Astrocyte (in vitro differentiated cells and primary cell): ENCODE data around the gene FAM120B. TPM values are rescaled to one million over a fixed set of nuclear protein-coding genes. Genes with fewer than 3 reads are reported as not detected.

Experiments
- DNase-seq: peaks from one replicate; pipeline ENCODE4 v3.0.0-alpha.2; 2010; ENCODE audit warnings: low read depth
- FAIRE-seq: peaks from 2 replicates; lab custom pipeline; 2011; peaks lifted over from hg19 to GRCh38; lab: Jason Lieb, UNC
- H2AFZ ChIP-seq: 2 replicates; pipeline ENCODE4 v1.6.0; 2012; ENCODE audit warnings: low read depth, low read length, inconsistent platforms
- H3K27ac ChIP-seq: 2 replicates; pipeline ENCODE4 v1.5.1; 2011; ENCODE audit warnings: low read depth, low read length, inconsistent platforms
- H3K27me3 ChIP-seq: 2 replicates; pipeline ENCODE4 v1.6.0; 2011; ENCODE audit warnings: low read length, inconsistent platforms; ENCODE audit not compliant: insufficient read depth
- H3K36me3 ChIP-seq: 2 replicates; pipeline ENCODE4 v1.5.1; 2011; ENCODE audit warnings: low read length, inconsistent platforms; ENCODE audit not compliant: insufficient read depth
- H3K4me1 ChIP-seq: 2 replicates; pipeline ENCODE4 v1.5.1; 2011; ENCODE audit warnings: low read length, inconsistent platforms; ENCODE audit not compliant: insufficient read depth
- H3K4me2 ChIP-seq: 2 replicates; pipeline ENCODE4 v1.6.0; 2012; ENCODE audit warnings: low read length, inconsistent platforms
- H3K4me3 ChIP-seq: 2 replicates; pipeline ENCODE4 v1.5.1; 2011; ENCODE audit warnings: low read depth, mild to moderate bottlenecking, low read length, inconsistent platforms; ENCODE audit not compliant: insufficient read depth
- H3K79me2 ChIP-seq: 2 replicates; pipeline ENCODE4 v1.6.0; 2012; ENCODE audit warnings: mild to moderate bottlenecking, low read length, inconsistent platforms; ENCODE audit not compliant: insufficient read depth
- H3K9ac ChIP-seq: 2 replicates; pipeline ENCODE4 v1.6.0; 2012; ENCODE audit warnings: mild to moderate bottlenecking, low read length, inconsistent platforms
- H3K9me3 ChIP-seq: 2 replicates; pipeline ENCODE4 v1.5.1; 2012; ENCODE audit warnings: low read depth, mild to moderate bottlenecking, low read length, inconsistent platforms; ENCODE audit not compliant: insufficient read depth
- H4K20me1 ChIP-seq: 2 replicates; pipeline ENCODE4 v1.6.0; 2012; ENCODE audit warnings: low read length, inconsistent platforms; ENCODE audit not compliant: insufficient read depth
- H3K27ac Mint-ChIP-seq: one replicate; pipeline ENCODE4 v1.8.0; 2021; ENCODE audit warnings: mild to moderate bottlenecking, mixed read lengths; ENCODE audit not compliant: unreplicated experiment
- H3K27me3 Mint-ChIP-seq: one replicate; pipeline ENCODE4 v1.8.0; 2021; ENCODE audit warnings: low read depth, mixed read lengths; ENCODE audit not compliant: unreplicated experiment
- H3K36me3 Mint-ChIP-seq: one replicate; pipeline ENCODE4 v1.8.0; 2021; ENCODE audit warnings: low read depth, mixed read lengths; ENCODE audit not compliant: unreplicated experiment
- H3K4me1 Mint-ChIP-seq: one replicate; pipeline ENCODE4 v1.8.0; 2021; ENCODE audit warnings: low read depth, mixed read lengths; ENCODE audit not compliant: unreplicated experiment
- H3K4me3 Mint-ChIP-seq: one replicate; pipeline ENCODE4 v1.8.0; 2021; ENCODE audit warnings: mild to moderate bottlenecking, moderate library complexity, mixed read lengths; ENCODE audit not compliant: unreplicated experiment
- H3K9me3 Mint-ChIP-seq: one replicate; pipeline ENCODE4 v1.8.0; 2021; ENCODE audit warnings: mild to moderate bottlenecking, mixed read lengths; ENCODE audit not compliant: unreplicated experiment
- CTCF ChIP-seq: IDR thresholded peaks from 2 replicates; pipeline ENCODE4 v1.5.1; 2011; ENCODE audit warnings: low read depth, mild to moderate bottlenecking, inconsistent platforms, low read length, moderate library complexity; ENCODE audit not compliant: insufficient read depth
- EZH2 ChIP-seq: IDR thresholded peaks from 2 replicates; pipeline ENCODE4 v1.6.1; 2012; ENCODE audit warnings: mild to moderate bottlenecking, low read length, inconsistent platforms; ENCODE audit not compliant: insufficient read depth
- total RNA-seq: library from RNA; stranded (reverse); gene quantifications from 2 replicates; pipeline ENCODE4 v1.2.1, GENCODE V29; 2021

Gene FAM120B
- total RNA-seq, 1 donor from 2014 or later, result 29.8 TPM

- no peak for TF ChIP-seq EZH2
- TF ChIP-seq CTCF, result no peak
- Histone ChIP-seq H3K4me1 (peaks cover 5% of the 10 kb centered on the region), H3K9me3 (no peaks in the 10 kb centered on the region), H3K36me3 (no peaks in the 10 kb centered on the region), H3K4me3 (no peak overlapping the region), H4K20me1 (no peaks in the 10 kb centered on the region), H3K27ac (no peak overlapping the region), H3K4me2 (no peak overlapping the region), H3K79me2 (no peaks in the 10 kb centered on the region), H3K27me3 (no peaks in the 10 kb centered on the region), H3K9ac (no peak overlapping the region), H2AFZ (no peak overlapping the region)
- DNase-seq (no peak), FAIRE-seq (no peak)
- no peaks in the 10 kb centered on the region for H3K36me3 Mint-ChIP-seq
- peaks cover 14% of the 10 kb centered on the region for H3K4me1 Mint-ChIP-seq
- H3K4me3 Mint-ChIP-seq, result no peak overlapping the region
- peaks cover 8% of the 10 kb centered on the region for H3K9me3 Mint-ChIP-seq
- peaks cover 42% of the 10 kb centered on the region for H3K27me3 Mint-ChIP-seq
- H3K27ac Mint-ChIP-seq, result no peak overlapping the region
Measured at GRCh38 chr6:170445971-170446370, 139.4 kb downstream of the FAM120B start.

- H3K27ac ChIP-seq, result no peak overlapping the region
- Mint-ChIP-seq H3K4me1 (peaks cover 13% of the 10 kb centered on the region), H3K27me3 (peaks cover 47% of the 10 kb centered on the region), H3K27ac (no peak overlapping the region), H3K4me3 (no peak overlapping the region), H3K9me3 (peaks cover 8% of the 10 kb centered on the region), H3K36me3 (no peaks in the 10 kb centered on the region)
- no peaks in the 10 kb centered on the region for H4K20me1 ChIP-seq
- H2AFZ ChIP-seq, result no peak overlapping the region
- no peaks in the 10 kb centered on the region for H3K9me3 ChIP-seq
- H3K4me1 ChIP-seq, result peaks cover 5% of the 10 kb centered on the region
- no peak overlapping the region for H3K4me2 ChIP-seq
- H3K79me2 ChIP-seq, result no peaks in the 10 kb centered on the region
- no peak overlapping the region for H3K9ac ChIP-seq
- DNase-seq (no peak), FAIRE-seq (no peak)
- H3K36me3 ChIP-seq, result no peaks in the 10 kb centered on the region
- no peak for TF ChIP-seq EZH2
- no peak for TF ChIP-seq CTCF
- H3K27me3 ChIP-seq, result no peaks in the 10 kb centered on the region
- no peak overlapping the region for H3K4me3 ChIP-seq
Measured at GRCh38 chr6:170446841-170447560, 140.4 kb downstream of the FAM120B start.

- H3K4me3 ChIP-seq, result no peak overlapping the region
- TF ChIP-seq CTCF (no peak), EZH2 (no peak)
- FAIRE-seq, result no peak
- no peak overlapping the region for H3K27ac Mint-ChIP-seq
- peaks cover 13% of the 10 kb centered on the region for H3K4me1 Mint-ChIP-seq
- H3K9ac ChIP-seq, result no peak overlapping the region
- H3K4me3 Mint-ChIP-seq, result no peak overlapping the region
- H3K4me1 ChIP-seq, result peaks cover 5% of the 10 kb centered on the region
- H3K79me2 ChIP-seq, result no peaks in the 10 kb centered on the region
- DNase-seq, result no peak
- no peaks in the 10 kb centered on the region for H3K9me3 ChIP-seq
- peaks cover 8% of the 10 kb centered on the region for H3K9me3 Mint-ChIP-seq
- no peak overlapping the region for H3K4me2 ChIP-seq
- no peak overlapping the region for H3K27ac ChIP-seq
- H3K27me3 ChIP-seq, result no peaks in the 10 kb centered on the region
- H4K20me1 ChIP-seq, result no peaks in the 10 kb centered on the region
- no peak overlapping the region for H2AFZ ChIP-seq
- no peaks in the 10 kb centered on the region for H3K36me3 Mint-ChIP-seq
- H3K36me3 ChIP-seq, result no peaks in the 10 kb centered on the region
- H3K27me3 Mint-ChIP-seq, result peaks cover 47% of the 10 kb centered on the region
Measured at GRCh38 chr6:170447561-170447930, 141.0 kb downstream of the FAM120B start.
